Esophagus muscularis mucosa (tissue), 4 donors: ENCODE data around the gene STON1.

Experiments
- EP300 ChIP-seq: sonication (generic); formaldehyde crosslinking; IDR thresholded peaks from one replicate; pipeline ENCODE4 v1.6.1; 2017; ENCODE audit warnings: antibody characterized with exemption
- POLR2A ChIP-seq: fragments of 450-650 bp; IDR thresholded peaks from one replicate; pipeline ENCODE4 v1.6.1; 2017; ENCODE audit warnings: antibody characterized with exemption, moderate library complexity, mild to moderate bottlenecking, low read depth
- TF ChIP-seq, protein P1 (sequence below), 3 experiments: fragments of 200-600 bp in 2 of 3; fragments of 450-650 bp in 1 of 3; sonication (generic) in 2 of 3; IDR thresholded peaks; one replicate each; pipeline ENCODE4 v1.5.1; 2017 to 2019; ENCODE audit warnings: antibody characterized with exemption in 3 of 3, mild to moderate bottlenecking in 2 of 3, moderate library complexity in 1 of 3

GRCh38 chr2:48562281-48562680 is 32.3 kb downstream of the STON1 start:
- TF ChIP-seq, protein P1, sequence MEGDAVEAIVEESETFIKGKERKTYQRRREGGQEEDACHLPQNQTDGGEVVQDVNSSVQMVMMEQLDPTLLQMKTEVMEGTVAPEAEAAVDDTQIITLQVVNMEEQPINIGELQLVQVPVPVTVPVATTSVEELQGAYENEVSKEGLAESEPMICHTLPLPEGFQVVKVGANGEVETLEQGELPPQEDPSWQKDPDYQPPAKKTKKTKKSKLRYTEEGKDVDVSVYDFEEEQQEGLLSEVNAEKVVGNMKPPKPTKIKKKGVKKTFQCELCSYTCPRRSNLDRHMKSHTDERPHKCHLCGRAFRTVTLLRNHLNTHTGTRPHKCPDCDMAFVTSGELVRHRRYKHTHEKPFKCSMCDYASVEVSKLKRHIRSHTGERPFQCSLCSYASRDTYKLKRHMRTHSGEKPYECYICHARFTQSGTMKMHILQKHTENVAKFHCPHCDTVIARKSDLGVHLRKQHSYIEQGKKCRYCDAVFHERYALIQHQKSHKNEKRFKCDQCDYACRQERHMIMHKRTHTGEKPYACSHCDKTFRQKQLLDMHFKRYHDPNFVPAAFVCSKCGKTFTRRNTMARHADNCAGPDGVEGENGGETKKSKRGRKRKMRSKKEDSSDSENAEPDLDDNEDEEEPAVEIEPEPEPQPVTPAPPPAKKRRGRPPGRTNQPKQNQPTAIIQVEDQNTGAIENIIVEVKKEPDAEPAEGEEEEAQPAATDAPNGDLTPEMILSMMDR (IDR thresholded peaks at IDR 0.05): no peak
- TF ChIP-seq POLR2A: no peak
- TF ChIP-seq EP300: no peak
